HG02642 (cell line): ENCODE data around the gene ZNF140.

Source experiments
- ATAC-seq: cut with Tn5 transposase; IDR thresholded peaks from one replicate; pipeline ENCODE4 v1.9.1; 2021; ENCODE audit warnings: mild to moderate bottlenecking; ENCODE audit not compliant: unreplicated experiment, poor library complexity

ZNF140 gene

GRCh38 chr12:133129368-133130037 is 48.8 kb downstream of the ZNF140 start:
- no peak for ATAC-seq

- peak; percentile 91 for ATAC-seq
These were observed 49.5 kb downstream of the ZNF140 start, which contains the start of the genes ZNF10 and ZNF891 for GRCh38 chr12:133130038-133130807. ZNF10 (plus strand) TSS chr12:133130627; CDS start chr12:133144493, 13,866 bp downstream. ZNF891 (minus strand) TSS chr12:133130274; CDS start chr12:133121918, 8,356 bp downstream.

DNA sequence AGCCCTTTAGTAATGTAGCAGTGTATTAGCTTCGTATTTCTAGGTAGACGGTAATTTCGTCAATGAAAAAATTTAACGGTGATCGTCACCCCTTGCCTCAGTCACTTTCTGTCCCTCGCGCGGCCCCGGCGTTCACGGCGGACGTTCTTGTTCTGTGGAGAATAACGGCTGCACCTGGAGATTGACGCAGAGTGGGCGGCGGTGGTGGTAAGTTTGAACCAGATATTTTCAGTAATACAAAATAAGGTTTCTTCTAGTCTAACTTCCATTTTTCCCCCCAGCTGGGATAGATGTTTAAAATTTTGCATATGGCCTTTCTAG is 50.0 kb downstream of the ZNF140 start:
- ATAC-seq: no peak

GRCh38 chr12:133135747-133136146 is 55.0 kb downstream of the ZNF140 start:
- ATAC-seq: no peak

DNA sequence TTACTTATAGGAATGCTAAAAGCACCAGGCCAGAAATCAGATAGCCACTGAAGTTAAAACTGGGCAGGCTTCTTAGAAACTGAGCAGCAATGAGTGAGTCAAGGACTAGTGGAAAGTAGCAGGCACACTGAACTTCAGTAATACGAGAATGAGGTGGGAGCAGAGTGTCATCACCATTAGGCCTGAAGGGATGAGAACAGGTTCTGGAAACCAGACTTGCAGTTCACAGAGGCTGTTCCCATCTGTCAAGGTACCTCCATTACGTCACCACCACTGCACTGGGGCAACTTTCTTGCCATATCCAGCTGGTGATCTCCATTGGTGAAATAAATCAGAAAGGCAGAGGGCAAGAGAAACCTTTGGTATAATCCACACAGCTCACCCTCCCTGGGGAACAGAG is 65.3 kb downstream of the ZNF140 start:
- ATAC-seq: no peak

DNA sequence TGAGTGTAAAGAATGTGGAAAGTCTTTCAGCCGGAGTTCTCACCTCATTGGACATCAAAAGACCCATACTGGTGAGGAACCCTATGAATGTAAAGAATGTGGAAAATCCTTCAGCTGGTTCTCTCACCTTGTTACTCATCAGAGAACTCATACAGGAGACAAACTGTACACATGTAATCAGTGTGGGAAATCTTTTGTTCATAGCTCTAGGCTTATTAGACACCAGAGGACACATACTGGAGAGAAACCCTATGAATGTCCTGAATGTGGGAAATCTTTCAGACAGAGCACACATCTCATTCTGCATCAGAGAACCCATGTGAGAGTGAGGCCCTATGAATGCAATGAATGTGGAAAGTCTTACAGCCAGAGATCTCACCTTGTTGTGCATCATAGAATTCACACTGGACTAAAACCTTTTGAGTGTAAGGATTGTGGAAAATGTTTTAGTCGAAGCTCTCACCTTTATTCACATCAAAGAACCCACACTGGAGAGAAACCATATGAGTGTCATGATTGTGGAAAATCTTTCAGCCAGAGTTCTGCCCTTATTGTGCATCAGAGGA is 75.5 kb downstream of the ZNF140 start:
- no peak for ATAC-seq
